ENCODE data around the gene SNX22.

DNA sequence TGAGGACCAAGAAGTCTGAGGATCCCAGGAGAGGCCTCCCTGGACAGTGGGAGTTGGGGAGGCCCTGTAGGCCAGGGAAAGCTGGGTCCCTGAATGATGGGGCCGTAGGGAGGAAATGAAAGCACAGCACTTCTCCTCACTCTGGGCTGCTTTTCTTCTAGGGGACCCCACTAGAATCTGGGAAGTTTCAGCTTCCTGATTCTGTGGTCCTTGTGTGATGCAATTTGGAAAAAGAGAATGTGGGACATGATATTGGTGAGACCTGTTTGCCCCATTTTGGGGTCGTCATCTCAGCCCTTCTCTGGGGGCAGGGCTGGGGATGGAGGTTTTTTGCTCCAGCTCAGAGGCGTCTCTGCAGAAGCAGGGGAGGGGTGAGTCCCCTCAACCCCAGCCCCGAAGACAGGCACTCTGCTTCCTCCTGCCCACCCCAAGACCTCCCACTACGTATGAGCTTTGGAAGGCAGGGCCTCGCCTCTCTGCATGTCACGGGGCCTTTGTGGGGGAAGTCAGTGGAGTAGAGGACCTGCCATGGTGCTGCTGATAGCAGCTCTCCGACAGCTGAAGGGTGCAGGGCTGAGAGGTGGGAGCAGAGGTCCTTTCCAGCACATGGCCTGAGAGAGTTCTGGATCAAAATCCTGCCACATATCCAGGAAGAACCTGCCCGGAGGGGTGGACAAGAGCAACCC is 1.5 kb upstream of the SNX22 start:
- no peak for TF ChIP-seq CTCF (IDR thresholded peaks at IDR 0.05)
- no peak for TF ChIP-seq POLR2A (IDR thresholded peaks at IDR 0.05)

Data from esophagus squamous epithelium (tissue), 4 donors.